Large intestine (tissue), 3 donors: ENCODE results near the gene PCDH19. TPM values are rescaled to one million over a fixed set of nuclear protein-coding genes. Genes with fewer than 3 reads are reported as not detected.
A peak's percentile ranks its signal among the peaks of the same experiment; 100 is the strongest.

Experiments
- DNase-seq, 2 donors: peaks; one replicate each; pipeline versions ENCODE4 v3.0.0 to v3.0.0-alpha.2; 2013
- H3K27ac ChIP-seq: one replicate; pipeline ENCODE4 v1.5.1; 2013; ENCODE audit warnings: low read length
- H3K27me3 ChIP-seq: 2 replicates; pipeline ENCODE4 v1.6.1; 2013; ENCODE audit warnings: low read length; ENCODE audit not compliant: control insufficient read depth, insufficient read depth
- H3K36me3 ChIP-seq: 2 replicates; pipeline ENCODE4 v1.6.1; 2013; ENCODE audit warnings: low read length; ENCODE audit not compliant: control insufficient read depth, insufficient read depth
- H3K4me1 ChIP-seq: one replicate; pipeline ENCODE4 v1.6.1; 2013; ENCODE audit warnings: low read length; ENCODE audit not compliant: control insufficient read depth, insufficient read depth
- H3K4me3 ChIP-seq: one replicate; pipeline ENCODE4 v1.5.1; 2013; ENCODE audit warnings: low read length
- H3K9me3 ChIP-seq: one replicate; pipeline ENCODE4 v1.6.1; 2013; ENCODE audit warnings: mild to moderate bottlenecking, low read depth, low read length, moderate library complexity; ENCODE audit not compliant: control insufficient read depth
- WGBS: methylation state at CpG from one replicate; pipeline ENCODE4 v1.1.5; 2013; ENCODE audit warnings: low lambda C conversion rate; ENCODE audit not compliant: insufficient coverage; 5-methylcytosine and 5-hydroxymethylcytosine counted together
- polyA plus RNA-seq: library from polyadenylated mRNA; unstranded; fragments of 120-200 nt; gene quantifications from one replicate; pipeline ENCODE4 v1.2.1, GENCODE V29; 2013

PCDH19 gene
- polyA plus RNA-seq, 1 donor, result 1.5 TPM

- H3K36me3 ChIP-seq, result no peaks in the 10 kb centered on the region
- no peaks in the 10 kb centered on the region for H3K4me1 ChIP-seq
- H3K4me3 ChIP-seq, result no peak overlapping the region
- H3K9me3 ChIP-seq, result no peaks in the 10 kb centered on the region
- no peak overlapping the region for H3K27ac ChIP-seq
- H3K27me3 ChIP-seq, result no peaks in the 10 kb centered on the region
- no CpG with 5 or more reads among the region's 6 CpGs for WGBS
- DNase-seq, result no peak
Observed at GRCh38 chrX:100395781-100396180, 14.3 kb downstream of the PCDH19 start.

- no peaks in the 10 kb centered on the region for H3K9me3 ChIP-seq
- H3K4me1 ChIP-seq, result no peaks in the 10 kb centered on the region
- no peak overlapping the region for H3K4me3 ChIP-seq
- no peaks in the 10 kb centered on the region for H3K27me3 ChIP-seq
- no peak for DNase-seq
- no peaks in the 10 kb centered on the region for H3K36me3 ChIP-seq
- WGBS, result no CpG with 5 or more reads among the region's 3 CpGs
- H3K27ac ChIP-seq, result no peak overlapping the region
Observed at GRCh38 chrX:100381619-100382018, 28.5 kb downstream of the PCDH19 start.

- WGBS, result 0% methylated on average over 2 of the region's 7 CpGs
- no peak overlapping the region for H3K27ac ChIP-seq
- H3K9me3 ChIP-seq, result no peaks in the 10 kb centered on the region
- no peaks in the 10 kb centered on the region for H3K36me3 ChIP-seq
- H3K4me3 ChIP-seq, result no peak overlapping the region
- peak in 1 of 2 donors; percentile 5 for DNase-seq
- no peaks in the 10 kb centered on the region for H3K27me3 ChIP-seq
- no peaks in the 10 kb centered on the region for H3K4me1 ChIP-seq
Observed at GRCh38 chrX:100379388-100379986, 30.6 kb downstream of the PCDH19 start.

GRCh38 chrX:100377826-100378225, 32.2 kb downstream of the PCDH19 start:
- no peak for DNase-seq
- Histone ChIP-seq H3K27ac (no peak overlapping the region), H3K4me1 (no peaks in the 10 kb centered on the region), H3K27me3 (no peaks in the 10 kb centered on the region), H3K36me3 (no peaks in the 10 kb centered on the region), H3K9me3 (no peaks in the 10 kb centered on the region), H3K4me3 (no peak overlapping the region)
- WGBS, result no CpG with 5 or more reads among the region's 5 CpGs

GRCh38 chrX:100376576-100376975, 33.5 kb downstream of the PCDH19 start:
- Histone ChIP-seq H3K4me1 (no peaks in the 10 kb centered on the region), H3K27ac (no peak overlapping the region)
- DNase-seq, result no peak

GRCh38 chrX:100373673-100374072, 36.4 kb downstream of the PCDH19 start:
- no peak overlapping the region for H3K27ac ChIP-seq
- H3K4me3 ChIP-seq, result no peak overlapping the region
- no peaks in the 10 kb centered on the region for H3K9me3 ChIP-seq
- no peaks in the 10 kb centered on the region for H3K36me3 ChIP-seq
- no peaks in the 10 kb centered on the region for H3K4me1 ChIP-seq
- DNase-seq, result no peak
- no peaks in the 10 kb centered on the region for H3K27me3 ChIP-seq
- WGBS, result no CpG with 5 or more reads among the region's 2 CpGs

More at GRCh38 chrX:100376576-100376975, 33.5 kb downstream of the PCDH19 start:
- Histone ChIP-seq H3K9me3 (no peaks in the 10 kb centered on the region), H3K27me3 (no peaks in the 10 kb centered on the region), H3K4me3 (no peak overlapping the region), H3K36me3 (no peaks in the 10 kb centered on the region)

- DNase-seq, result no peak
- H3K4me1 ChIP-seq, result no peaks in the 10 kb centered on the region
- H3K36me3 ChIP-seq, result no peaks in the 10 kb centered on the region
- H3K9me3 ChIP-seq, result no peaks in the 10 kb centered on the region
- no peak overlapping the region for H3K4me3 ChIP-seq
- no peaks in the 10 kb centered on the region for H3K27me3 ChIP-seq
- H3K27ac ChIP-seq, result no peak overlapping the region
Observed at GRCh38 chrX:100368167-100368566, 41.9 kb downstream of the PCDH19 start.

- no peak overlapping the region for H3K27ac ChIP-seq
- no peaks in the 10 kb centered on the region for H3K4me1 ChIP-seq
- no peaks in the 10 kb centered on the region for H3K9me3 ChIP-seq
- H3K36me3 ChIP-seq, result no peaks in the 10 kb centered on the region
- no peak overlapping the region for H3K4me3 ChIP-seq
- no peaks in the 10 kb centered on the region for H3K27me3 ChIP-seq
- DNase-seq, result no peak
- WGBS, result no CpG with 5 or more reads among the region's 3 CpGs
Observed at GRCh38 chrX:100363896-100364295, 46.2 kb downstream of the PCDH19 start.

GRCh38 chrX:100358766-100359165, 51.3 kb downstream of the PCDH19 start:
- Histone ChIP-seq H3K4me3 (no peak overlapping the region), H3K9me3 (no peaks in the 10 kb centered on the region), H3K27ac (no peak overlapping the region), H3K4me1 (no peaks in the 10 kb centered on the region), H3K36me3 (no peaks in the 10 kb centered on the region), H3K27me3 (no peaks in the 10 kb centered on the region)
- no CpG with 5 or more reads among the region's 3 CpGs for WGBS
- DNase-seq, result no peak

GRCh38 chrX:100356351-100356896, 53.6 kb downstream of the PCDH19 start:
- no peaks in the 10 kb centered on the region for H3K4me1 ChIP-seq
- WGBS, result no CpG with 5 or more reads among the region's 3 CpGs
- no peak overlapping the region for H3K27ac ChIP-seq
- DNase-seq, result no peak
- H3K36me3 ChIP-seq, result no peaks in the 10 kb centered on the region
- H3K9me3 ChIP-seq, result no peaks in the 10 kb centered on the region
- H3K27me3 ChIP-seq, result no peaks in the 10 kb centered on the region
- no peak overlapping the region for H3K4me3 ChIP-seq

- Histone ChIP-seq H3K27me3 (no peaks in the 10 kb centered on the region), H3K4me3 (no peak overlapping the region), H3K9me3 (no peaks in the 10 kb centered on the region), H3K36me3 (no peaks in the 10 kb centered on the region), H3K27ac (no peak overlapping the region), H3K4me1 (no peaks in the 10 kb centered on the region)
- no CpG with 5 or more reads among the region's 3 CpGs for WGBS
- DNase-seq, result no peak
Observed at GRCh38 chrX:100355680-100356079, 54.4 kb downstream of the PCDH19 start.
